Measurements from ENCODE around the gene LRRC27.
A peak's percentile ranks its signal among the peaks of the same experiment; 100 is the strongest.
"Not testable (repeated sequence)": the region's sequence is repeated elsewhere in the genome, so short reads cannot be mapped to it uniquely, and the experiment has no call there.

The LRRC27 gene

GRCh38 chr10:132331601-132332432 lies at the start of gene LRRC27:
Gene LRRC27, plus strand, starts transcription at chr10:132332193. Its CDS starts 1,332 bp downstream, at chr10:132333525.
- peak; percentile 99 for DNase-seq

- no peak for DNase-seq
Observed at GRCh38 chr10:132282667-132283603, 49.1 kb upstream of the LRRC27 start.

- DNase-seq: no peak
Observed at GRCh38 chr10:132283604-132284382, 48.2 kb upstream of the LRRC27 start.

- no peak for DNase-seq
Observed at GRCh38 chr10:132289439-132289838, 42.6 kb upstream of the LRRC27 start.

- no peak for DNase-seq
Observed at GRCh38 chr10:132290631-132291030, 41.4 kb upstream of the LRRC27 start.

- DNase-seq: no peak
Observed at GRCh38 chr10:132291826-132292225, 40.2 kb upstream of the LRRC27 start.

- DNase-seq: no peak
Observed at GRCh38 chr10:132292287-132293200, 39.4 kb upstream of the LRRC27 start.

- no peak for DNase-seq
Observed at GRCh38 chr10:132293201-132293812, 38.7 kb upstream of the LRRC27 start.

GRCh38 chr10:132293813-132294520 lies 38.0 kb upstream of the LRRC27 start:
- no peak for DNase-seq

- DNase-seq: no peak
Observed at GRCh38 chr10:132294561-132295318, 37.3 kb upstream of the LRRC27 start.

- not testable (repeated sequence) for DNase-seq
Observed at GRCh38 chr10:132295481-132295880, 36.5 kb upstream of the LRRC27 start.

GRCh38 chr10:132296666-132297443 lies 35.1 kb upstream of the LRRC27 start:
- DNase-seq: no peak

- no peak for DNase-seq
Observed at GRCh38 chr10:132297526-132297925, 34.5 kb upstream of the LRRC27 start.

GRCh38 chr10:132298038-132298881 lies 33.7 kb upstream of the LRRC27 start:
- no peak for DNase-seq

GRCh38 chr10:132299371-132300336 lies 32.3 kb upstream of the LRRC27 start:
- no peak for DNase-seq

- DNase-seq: no peak
Observed at GRCh38 chr10:132300582-132300981, 31.4 kb upstream of the LRRC27 start.
